Stimulated activated CD8-positive, alpha-beta memory T cell treated with anti-CD3 and anti-CD28 coated beads, Interleukin-12 subunit alpha, Interleukin-12 subunit beta, amount 100 ng/mL, for 24 hours (primary cell): ENCODE measurements around the gene COPZ2.
"Not testable (repeated sequence)": the region's sequence is repeated elsewhere in the genome, so short reads cannot be mapped to it uniquely, and the experiment has no call there.

ENCODE experiments used
- DNase-seq: peaks from one replicate; pipeline ENCODE4 v3.0.0-alpha.2; 2020; ENCODE audit errors: extremely low read depth

COPZ2 gene, protein sequence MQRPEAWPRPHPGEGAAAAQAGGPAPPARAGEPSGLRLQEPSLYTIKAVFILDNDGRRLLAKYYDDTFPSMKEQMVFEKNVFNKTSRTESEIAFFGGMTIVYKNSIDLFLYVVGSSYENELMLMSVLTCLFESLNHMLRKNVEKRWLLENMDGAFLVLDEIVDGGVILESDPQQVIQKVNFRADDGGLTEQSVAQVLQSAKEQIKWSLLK

DNA sequence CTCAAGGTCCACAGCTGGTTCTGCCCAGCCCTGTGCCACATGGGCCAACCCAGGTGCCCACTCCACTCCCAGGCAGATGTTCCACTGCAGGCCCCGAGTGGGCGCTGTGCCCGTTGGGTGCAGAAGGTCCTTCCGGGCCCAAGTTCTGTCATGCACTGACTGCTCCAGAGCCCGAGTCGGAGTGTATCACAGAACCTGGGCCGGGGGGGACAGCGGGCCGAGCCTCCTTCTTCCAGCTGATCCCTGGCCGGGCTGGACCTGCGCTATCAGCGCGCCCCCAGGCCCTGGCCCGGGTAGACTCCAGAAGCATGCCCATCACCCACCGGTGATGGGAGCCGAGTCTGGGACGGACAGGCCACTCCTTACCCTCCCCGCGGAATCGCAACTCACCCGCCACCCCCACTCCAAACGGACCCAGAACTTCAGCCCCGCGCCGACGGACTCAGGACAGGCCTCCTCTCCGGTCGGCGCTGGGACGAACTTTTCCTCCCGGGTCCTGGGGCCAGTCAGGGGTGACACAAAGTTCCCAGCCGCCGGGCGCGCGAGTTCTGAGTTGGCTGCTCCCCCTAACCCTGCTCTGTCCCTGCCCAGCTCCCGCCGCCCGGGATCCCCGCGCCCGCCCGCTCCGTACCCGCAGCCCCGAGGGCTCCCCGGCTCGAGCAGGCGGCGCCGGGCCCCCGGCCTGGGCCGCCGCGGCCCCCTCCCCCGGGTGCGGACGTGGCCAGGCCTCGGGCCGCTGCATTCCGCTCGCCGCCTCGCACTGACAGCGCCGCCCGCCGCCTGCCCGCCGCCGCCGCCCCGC, at the start of gene COPZ2:
Gene COPZ2, minus strand, starts transcription at position 762 of the 802 bp plus-strand sequence. Its CDS starts 20 bp downstream, at position 742.
- no peak for DNase-seq

DNA sequence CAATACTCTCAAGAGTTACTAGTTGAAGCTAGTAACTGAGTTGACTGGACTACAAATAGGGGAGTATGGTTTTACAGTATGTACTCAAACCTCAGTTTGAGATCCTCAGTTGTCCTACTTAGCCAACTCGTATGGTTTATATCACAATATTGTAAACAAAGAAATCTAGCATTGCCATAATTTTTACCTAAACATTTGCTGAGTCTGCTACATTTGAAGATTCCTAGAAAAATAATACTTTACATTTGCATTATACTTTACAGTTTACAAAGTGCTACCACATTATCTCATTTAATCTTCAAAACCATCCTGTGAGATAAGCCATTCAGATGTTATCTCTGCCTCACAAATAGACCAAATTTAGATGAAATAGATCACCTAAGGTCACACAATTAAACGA, 47.3 kb upstream of the COPZ2 start:
- DNase-seq, result no peak

DNA sequence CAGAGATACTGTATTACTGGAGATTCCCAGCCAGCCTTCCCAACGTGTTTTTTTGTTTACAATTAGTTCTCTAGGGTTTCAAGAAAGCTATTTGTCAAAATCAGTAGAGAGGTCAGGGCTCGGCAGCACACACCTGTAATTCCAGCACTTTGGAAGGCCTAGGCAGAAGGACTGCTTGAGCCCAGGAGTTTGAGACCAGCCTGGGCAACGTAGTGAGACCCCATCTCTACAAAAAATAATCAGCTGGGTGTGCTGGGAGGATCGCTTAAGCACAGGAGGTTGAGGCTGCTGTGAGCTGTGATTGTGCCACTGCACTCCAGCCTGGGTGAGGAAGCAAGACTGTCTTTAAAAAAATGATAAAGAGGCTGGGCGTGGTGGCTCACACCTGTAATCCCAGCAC, 44.3 kb upstream of the COPZ2 start:
- DNase-seq, result no peak

DNA sequence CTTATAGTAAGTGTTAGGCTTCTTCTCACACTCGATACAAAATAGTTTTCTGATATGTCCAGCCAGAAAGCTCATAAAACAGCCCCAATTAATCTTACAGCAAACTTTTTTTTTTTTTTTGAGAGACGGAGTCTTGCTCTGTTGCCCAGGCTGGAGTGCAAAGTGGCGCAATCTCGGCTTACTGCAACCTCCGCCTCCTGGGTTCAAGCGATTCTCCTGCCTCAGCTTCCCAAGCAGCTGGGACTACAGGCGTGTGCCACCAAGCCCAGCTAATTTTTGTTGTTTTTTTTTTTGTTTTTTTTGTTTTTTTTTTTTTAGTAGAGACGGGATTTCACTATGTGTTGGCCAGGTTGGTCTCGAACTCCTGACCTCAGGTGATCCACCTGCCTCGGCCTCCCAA, 39.6 kb upstream of the COPZ2 start:
- not testable (repeated sequence) for DNase-seq

DNA sequence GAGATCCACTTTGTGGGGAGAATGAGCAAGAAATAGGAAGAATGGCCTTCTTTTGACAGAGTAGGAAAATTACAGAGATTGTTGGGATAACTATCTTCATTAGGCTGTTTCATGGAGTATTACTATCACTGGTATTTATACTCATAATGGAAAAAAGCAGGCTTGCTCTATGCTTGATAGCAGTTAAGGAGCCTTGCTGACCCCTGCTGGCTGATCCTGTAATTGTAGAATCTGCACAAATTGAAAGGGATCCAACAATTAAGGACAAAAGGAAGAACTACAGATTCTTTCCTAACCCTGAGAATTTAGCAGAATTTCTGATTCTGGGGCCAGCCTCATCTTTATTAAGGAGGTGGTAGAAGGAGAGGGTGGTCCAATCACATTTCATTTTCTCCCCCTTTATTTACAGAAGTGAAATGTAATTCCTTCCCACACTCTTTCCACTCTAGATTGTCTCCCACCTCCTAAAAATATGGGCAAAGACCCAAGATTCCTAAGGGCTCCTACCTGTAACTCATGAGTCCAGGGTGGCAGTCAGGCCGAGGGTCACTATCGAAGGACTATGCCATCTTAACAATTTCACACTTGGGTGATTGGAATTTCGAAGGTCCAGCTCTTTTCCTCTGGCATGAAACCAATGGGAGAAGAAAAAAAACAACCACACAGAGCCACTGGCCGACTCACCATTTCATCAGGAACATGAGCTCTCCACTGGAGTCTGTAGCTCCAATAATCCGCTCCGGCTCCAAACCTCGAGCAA, 36.9 kb upstream of the COPZ2 start:
- DNase-seq, result peak; percentile 33

DNA sequence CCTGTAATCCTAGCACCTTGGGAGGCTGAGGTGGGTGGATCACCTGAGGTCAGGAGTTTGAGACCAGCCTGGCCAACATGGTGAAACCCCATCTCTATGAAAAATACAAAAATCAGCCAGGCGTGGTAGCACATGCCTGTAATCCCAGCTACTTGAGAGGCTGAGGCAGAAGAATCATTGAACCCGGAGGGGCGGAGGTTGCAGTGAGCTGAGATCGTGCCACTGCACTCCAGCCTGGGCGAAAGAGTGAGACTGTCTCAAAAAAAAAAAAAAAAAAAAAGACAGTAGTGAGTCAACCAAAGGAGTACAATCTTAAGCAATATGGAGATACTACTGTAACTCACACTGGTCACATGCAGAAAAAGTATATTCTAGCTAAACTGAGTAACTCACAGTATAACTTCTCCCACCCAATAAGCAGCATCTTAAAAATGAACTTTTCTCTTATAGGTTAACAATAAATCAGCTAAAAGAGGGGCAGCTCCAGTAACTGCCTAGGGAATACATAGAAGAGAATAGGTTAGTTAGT, 36.0 kb upstream of the COPZ2 start:
- DNase-seq, result not testable (repeated sequence)

DNA sequence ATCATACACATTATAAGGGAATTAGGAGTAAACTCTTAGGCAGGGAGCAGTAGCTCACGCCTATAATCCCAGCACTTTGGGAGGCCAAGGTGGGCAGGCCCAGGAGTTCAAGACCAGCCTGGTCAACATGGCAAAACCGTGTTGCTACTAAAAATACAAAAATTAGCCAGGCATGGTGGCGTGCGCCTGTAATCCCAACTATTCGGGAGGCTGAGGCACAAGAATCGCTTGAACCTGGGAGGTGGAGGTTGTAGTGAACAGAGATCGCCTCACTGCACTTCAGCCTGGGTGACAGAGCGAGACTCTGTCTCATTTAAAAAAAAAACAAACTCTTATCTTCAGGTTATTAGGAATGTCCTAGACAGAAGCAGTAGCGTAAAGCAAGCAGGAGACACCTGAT, 35.2 kb upstream of the COPZ2 start:
- not testable (repeated sequence) for DNase-seq

DNA sequence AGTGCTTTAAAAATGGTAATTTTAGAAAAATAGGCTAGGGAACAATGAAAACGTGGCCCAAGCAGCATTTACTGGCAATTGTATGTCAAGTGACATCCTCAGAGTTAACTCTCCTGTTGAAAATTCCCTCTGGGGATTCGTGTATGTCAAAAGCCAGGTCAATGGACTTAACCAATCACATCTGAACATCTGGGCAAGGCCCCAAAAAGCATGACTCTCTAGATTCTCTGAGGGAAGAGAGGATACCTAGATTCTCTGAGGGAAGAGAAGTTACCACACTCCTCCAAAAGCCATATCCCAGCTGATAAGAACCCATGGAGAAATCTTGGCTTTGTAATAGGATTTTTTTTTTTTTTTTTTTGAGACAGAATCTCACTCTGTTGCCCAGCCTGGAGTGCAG, 34.1 kb upstream of the COPZ2 start:
- no peak for DNase-seq

DNA sequence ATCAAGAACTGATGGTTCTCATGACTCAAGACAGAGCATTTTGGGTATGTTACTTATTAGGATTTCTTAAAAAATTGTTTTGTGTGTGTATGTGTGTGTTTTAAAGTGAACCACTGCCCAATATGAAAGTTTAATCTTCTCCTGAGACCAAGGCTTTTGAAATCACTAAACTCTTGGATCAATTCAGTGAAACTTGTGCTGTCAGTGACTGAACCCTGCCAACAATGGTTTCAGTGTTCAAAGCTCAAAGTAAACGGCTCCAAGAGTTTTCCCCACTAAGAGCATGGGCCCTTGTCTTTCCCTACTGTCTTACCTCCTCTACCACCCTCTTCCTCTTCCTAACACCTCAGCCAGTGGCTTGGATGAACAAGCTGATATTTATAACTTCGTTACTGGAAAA, 32.6 kb upstream of the COPZ2 start:
- DNase-seq, result no peak

DNA sequence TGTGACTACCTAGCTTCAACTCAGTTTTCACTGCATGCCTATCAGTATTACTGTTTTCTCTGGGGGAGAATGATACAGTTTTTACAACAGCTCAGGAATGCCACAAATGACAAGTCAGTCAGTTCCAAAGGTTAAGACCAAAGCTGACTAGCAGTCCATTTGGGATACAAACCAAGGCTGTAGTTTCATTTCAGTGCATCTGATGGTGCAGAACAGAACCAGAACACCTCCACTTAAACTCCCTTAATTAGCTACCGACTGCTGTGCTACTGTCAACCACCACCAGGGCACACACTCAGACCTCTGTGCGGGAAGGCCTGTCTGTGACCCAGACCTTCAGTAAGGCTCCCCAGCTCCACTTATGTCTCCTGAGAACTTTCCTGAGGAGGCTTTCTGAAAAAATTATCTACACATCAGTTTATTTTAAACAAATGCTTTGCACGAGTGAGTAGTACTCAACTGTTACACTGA, 30.9 kb upstream of the COPZ2 start:
- no peak for DNase-seq

DNA sequence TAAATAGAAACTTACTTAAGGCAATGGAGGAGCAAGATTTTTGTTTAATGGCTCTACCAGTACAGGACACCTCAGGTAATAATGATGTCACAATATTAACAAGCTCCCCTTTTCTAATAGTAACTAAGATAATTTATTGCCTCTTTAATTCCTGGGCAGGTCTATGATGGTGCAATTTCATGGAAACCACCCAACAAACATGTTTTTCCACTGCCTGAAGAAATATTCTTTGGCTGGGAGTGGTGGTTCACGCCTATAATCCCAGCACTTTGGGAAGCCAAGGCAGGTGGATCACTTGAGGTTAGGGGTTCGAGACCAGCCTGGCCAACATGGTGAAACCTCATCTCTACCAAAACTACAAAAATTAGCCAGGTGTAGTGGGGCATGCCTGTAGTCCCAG, 30.2 kb upstream of the COPZ2 start:
- not testable (repeated sequence) for DNase-seq

DNA sequence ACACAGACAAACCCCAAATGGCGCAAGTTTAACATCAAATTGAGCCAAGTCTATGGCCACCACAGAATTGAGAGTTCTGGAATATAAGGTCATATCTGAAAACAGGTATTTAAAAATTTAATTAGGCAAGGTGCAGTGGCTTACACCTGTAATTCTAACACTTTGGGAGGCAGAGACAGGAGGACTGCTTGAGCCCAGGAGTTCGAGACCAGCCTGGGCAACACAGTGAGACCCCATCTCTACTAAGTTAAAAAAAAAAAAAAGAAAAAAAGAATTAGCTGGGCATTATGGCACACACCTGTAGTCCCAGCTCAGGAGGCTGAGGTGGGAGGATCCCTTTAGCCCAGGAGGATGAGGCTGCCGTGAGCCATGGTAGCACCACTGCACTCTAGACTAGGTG, 29.6 kb upstream of the COPZ2 start:
- DNase-seq, result no peak

DNA sequence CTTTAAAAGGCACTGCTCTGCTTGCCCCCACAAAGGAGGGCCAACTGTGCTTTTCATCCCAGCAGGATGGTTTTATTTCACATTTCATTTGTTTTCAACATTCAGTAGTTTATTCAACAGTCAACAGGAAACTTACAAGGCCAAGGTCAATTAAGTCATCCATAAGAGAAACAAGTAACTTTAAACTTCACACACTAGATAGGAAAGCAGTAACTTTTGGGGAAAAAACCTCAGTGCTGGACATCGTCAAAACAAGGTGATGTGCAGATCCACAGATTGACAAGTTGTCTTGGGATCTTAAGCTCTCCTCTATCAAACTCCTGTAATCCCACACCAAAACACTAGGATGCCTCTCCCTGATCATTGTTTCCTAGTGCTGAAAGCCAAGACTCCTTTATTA, 29.1 kb upstream of the COPZ2 start:
- no peak for DNase-seq

DNA sequence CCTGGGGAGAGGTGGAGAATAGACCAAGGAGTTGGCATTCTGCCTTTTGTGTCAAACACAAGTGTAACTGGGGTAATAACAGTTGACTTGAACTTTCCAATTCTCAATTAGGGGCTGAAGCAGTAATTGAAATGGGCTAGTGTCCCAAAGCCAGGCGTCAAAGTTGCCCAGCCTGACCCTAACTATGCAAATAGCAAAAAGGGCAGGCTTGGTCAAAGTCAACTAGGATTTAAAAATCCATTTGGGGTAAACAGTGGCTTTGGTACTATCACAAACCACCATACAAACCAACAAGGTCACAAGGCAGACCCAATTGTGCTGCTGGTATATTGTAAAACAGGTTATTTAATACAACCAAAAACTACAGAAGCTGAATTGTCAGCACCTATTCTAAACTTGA, 28.6 kb upstream of the COPZ2 start:
- DNase-seq, result no peak

DNA sequence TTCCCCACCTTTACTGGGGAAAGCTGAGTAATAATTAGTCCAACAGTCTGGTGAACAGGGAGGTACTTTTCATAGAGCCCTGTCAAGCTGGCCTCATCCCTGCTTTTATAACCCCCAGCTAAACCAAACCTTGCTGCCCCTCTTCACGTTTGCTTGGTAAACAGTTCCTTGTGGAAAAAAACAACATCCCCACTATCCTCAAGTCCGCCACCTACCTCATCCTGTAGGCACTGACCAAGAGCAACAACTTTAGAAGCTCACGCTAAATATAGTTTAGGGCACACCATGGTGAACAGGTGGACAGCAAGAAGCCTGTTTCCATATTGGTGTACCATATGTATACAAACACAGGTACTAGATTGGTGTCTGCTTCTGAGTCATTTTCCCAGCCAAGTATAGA, 27.0 kb upstream of the COPZ2 start:
- no peak for DNase-seq

DNA sequence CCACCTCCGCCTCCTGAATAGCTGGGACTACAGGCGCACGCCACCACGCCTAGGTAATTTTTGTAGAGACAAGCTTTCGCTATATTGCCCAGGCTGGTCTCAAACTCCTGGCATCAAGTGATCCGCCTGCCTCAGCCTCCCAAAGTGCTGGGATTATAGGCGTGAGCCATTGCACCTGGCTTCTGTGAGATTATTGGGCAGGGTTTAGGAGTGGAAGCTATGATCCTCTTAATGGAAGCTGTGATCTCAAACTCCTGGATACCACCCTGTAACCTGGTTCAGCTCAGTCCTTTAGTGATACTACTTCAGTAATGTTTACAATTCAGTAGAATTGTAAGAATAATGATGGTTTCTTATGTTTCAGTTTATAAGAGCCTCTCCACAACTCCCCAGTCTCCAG, 24.7 kb upstream of the COPZ2 start:
- no peak for DNase-seq

DNA sequence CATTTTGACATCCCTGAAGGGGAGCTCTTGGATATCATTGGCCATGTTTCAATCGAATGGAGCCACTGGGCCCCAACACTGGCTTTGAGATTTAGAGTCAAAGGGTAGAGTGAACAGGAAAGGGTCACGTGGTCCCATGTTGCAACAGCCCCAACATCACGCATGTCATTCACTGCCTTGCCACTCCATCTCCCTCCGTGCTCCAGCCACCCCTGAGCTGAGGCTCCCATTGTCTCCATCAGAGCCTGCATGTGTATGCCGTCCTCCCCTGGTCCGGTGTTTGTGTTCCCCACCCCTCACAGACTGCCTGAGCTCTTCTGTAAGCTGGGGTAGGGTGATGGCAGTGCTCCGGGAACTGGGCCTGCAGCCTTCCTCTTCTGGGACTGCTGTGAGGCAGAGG, 22.7 kb upstream of the COPZ2 start:
- no peak for DNase-seq

DNA sequence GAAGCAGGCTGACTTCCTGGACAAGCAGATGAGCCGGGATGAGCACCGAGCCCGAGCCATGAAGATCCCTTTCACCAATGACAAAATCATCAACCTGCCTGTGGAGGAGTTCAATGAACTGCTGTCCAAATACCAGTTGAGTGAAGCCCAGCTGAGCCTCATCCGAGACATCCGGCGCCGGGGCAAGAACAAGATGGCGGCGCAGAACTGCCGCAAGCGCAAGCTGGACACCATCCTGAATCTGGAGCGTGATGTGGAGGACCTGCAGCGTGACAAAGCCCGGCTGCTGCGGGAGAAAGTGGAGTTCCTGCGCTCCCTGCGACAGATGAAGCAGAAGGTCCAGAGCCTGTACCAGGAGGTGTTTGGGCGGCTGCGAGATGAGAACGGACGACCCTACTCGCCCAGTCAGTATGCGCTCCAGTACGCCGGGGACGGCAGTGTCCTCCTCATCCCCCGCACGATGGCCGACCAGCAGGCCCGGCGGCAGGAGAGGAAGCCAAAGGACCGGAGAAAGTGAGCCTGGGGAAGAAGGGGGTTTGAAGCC, 21.6 kb upstream of the COPZ2 start:
- DNase-seq, result no peak

DNA sequence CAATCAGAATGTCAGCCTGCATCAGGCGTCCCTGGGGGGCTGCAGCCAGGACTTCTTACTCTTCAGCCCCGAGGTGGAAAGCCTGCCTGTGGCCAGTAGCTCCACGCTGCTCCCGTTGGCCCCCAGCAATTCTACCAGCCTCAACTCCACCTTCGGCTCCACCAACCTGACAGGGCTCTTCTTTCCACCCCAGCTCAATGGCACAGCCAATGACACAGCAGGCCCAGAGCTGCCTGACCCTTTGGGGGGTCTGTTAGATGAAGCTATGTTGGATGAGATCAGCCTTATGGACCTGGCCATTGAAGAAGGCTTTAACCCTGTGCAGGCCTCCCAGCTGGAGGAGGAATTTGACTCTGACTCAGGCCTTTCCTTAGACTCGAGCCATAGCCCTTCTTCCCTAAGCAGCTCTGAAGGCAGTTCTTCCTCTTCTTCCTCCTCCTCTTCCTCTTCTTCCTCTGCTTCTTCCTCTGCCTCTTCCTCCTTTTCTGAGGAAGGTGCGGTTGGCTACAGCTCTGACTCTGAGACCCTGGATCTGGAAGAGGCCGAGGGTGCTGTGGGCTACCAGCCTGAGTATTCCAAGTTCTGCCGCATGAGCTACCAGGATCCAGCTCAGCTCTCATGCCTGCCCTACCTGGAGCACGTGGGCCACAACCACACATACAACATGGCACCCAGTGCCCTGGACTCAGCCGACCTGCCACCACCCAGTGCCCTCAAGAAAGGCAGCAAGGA, 21.0 kb upstream of the COPZ2 start:
- no peak for DNase-seq

DNA sequence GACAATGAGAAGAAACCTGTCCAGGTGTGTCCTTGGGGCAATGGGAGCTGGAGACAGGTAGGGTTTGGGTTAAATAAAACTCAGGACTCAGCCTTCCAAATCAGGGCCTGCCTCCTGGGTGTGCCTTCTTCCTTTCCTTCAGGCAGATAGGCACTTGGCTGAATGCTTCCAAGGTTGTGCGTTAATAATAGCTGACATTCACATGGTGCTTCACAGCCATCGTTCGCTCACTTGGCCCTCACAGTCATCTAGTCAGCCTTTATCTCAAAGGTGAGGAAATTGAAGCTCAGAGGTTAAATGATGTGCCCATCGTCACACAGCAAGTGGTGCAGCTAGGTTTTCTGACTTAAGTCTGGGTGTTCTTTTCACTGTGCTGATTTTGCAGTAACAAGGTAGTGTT, 20.0 kb upstream of the COPZ2 start:
- no peak for DNase-seq

DNA sequence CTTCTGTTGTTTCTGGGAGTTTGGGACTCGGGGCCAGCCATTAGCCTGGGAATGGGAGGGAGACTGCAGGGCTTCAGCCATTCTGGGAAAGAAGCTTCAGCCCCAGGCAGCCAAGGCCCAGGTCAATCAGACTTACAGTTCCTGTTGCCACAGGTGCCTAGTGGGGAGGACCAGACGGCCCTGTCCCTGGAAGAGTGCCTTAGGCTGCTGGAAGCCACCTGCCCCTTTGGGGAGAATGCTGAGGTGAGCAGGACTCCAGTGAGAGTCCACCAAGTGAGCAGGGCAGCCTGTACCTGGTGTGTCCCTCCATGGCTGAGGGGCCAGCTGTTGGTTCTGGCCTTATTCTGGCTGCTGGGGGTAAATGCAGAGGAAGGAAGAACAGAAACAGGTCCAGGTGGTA, 19.3 kb upstream of the COPZ2 start:
- DNase-seq, result no peak
